Skeletal muscle cell (primary cell): Measurements from ENCODE around the gene SH2D4B.

ENCODE experiments used
- DNase-seq: peaks from one replicate; pipeline ENCODE4 v3.0.0-alpha.2; 2010; ENCODE audit warnings: low read depth
- H3K4me3 ChIP-seq: 2 replicates; pipeline ENCODE4 v1.5.1; 2011; ENCODE audit warnings: low read depth, mild to moderate bottlenecking, control low read depth, low read length, moderate library complexity

Gene SH2D4B

DNA sequence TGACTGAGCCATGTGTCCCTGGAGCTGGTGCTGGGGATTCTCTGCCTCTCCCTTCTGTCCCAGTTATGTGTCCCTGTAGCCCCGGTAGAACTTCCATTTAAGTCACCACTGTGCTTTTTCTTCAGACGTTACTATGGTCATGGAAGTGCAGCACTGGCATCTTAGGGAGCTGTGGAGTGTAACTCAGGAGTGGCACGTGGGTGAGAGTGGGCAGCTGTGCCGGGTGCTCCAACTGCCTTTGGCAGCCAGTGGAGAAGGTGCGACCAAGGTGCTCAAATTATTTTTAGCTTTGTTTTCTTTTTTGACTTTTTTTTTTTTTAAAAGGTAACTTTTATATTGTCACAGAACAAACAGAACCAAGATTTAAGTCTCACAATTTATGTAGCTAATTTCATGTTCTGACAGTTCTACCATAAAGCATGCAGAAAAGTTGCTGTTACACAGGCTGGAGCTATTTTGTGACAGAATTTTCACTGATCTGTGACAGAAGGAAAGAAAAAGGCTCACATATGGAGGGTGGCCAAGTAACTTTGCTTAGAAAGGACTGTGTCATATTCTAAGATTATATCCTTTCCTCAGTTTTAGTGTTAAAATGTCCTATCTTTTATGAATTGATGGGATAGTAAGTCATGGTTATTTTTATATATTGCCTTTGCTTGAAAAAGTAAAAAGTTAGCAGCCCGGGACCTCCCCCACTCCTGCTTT is 73.9 kb downstream of the SH2D4B start:
- no peak for DNase-seq

DNA sequence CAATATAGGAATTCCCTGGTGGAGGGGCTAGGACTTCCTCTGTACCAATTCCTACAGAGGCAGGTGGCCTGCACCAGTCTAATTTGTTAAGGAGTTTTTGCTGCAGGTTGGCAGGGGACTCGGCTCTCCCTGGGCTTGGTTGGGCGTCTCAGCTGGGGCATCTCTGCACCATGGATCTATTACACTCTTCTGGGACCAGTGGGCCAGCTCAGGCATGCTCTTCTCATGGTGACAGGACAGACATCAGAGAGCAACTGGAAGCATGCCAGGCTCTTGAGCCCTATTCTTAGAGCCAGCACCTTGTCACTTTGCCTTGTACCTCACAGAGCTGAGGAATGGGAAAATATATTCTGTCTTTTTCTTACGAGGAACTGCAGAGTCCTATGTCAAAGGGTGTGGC is 74.6 kb downstream of the SH2D4B start:
- H3K4me3 ChIP-seq: no peak overlapping the region
- DNase-seq: no peak

More for the DNA sequence above, 73.9 kb downstream of the SH2D4B start:
- H3K4me3 ChIP-seq: no peak overlapping the region

DNA sequence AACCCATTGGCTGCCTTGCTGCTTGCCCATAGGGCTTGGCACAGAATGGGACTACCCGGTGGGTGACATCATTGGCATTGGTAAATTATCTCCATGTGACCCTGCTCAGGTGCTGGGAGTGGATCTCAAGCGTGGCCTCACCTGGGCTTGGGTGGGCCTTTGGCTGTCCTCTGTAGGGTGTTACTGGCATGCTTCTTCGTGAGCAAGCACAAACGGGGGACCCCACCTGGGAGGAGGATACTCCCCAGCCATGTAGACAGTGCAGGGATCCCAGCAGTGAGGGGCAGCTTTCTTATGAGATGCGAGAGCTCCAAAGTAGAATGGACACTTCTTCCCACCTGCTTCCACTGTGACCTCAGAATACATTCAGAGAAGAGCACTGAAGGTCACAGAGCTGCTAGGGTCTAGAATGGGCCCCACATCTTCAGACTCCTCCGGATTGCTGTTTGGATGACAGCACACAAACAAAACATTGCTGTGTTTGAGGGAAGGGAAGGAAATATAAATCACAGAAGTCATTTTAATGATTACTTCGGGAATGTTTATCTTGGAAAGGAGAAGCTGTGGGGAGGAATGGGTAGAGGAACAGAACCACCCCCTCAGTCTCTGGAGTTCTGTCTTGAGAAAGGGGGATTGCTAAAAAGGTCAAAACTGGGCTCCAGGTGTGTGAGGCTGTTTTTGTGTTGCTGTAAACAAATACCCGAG is 75.9 kb downstream of the SH2D4B start:
- no peak for DNase-seq
- no peak overlapping the region for H3K4me3 ChIP-seq

DNA sequence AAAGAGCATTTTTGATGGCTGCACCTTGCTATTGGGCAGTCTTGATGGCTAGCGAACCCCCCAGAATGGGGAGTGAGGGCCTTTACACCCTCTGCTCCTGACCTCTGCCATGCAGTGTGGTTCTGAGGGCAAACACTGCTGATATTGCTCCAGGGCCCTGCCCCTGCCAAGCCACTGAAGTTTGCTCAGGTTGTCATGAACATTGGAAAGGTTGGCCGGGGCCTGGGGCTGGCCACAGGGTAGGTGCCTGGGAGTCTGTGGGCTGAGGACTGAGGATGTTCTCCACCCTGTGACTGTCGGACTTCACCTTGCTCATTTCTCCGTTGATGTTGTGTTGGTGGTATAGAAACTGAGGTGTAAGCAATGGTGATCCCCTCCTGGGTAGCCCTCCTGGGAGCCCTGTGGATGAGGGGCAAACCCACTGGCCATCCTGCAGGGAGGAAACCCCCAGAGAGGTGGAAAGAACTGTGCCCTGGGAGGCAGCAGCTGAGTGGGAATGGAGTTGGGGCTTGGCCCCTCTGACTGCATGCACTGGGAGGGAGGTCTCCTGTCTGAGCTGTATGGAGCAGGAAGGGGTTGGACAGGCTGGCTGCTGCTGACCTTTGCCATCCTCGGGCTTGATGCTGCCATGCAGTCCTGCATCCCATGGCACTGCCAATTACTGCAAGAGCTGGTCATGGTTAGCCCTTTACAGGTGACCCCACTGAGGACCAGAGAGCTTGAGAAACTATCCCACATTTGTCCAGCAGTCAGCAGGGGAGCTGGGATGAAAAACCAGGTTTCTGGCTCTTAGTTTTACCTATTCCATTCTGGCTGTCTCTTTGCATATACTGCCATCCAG is 77.1 kb downstream of the SH2D4B start:
- DNase-seq: no peak
- H3K4me3 ChIP-seq: no peak overlapping the region

DNA sequence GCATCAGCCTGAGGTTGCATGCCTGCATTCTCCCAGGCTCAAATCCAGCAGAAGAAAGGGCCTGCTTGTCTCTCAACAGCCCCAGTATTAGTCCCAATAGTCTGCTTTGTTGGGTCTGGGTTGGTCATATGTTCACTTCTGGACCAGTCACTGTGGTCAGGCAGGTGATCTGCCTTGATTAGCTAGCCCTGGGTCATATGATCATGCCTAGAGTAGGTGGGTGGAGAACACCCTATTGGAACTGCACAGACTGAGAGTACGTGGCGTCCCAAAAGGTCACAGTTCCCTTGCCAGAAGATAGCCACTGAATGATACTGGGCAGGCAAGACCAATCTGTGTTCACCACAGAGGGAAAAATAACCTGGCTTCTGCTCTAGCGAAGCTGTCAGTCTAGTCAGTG is 80.1 kb downstream of the SH2D4B start:
- no peak for DNase-seq
- H3K4me3 ChIP-seq: no peak overlapping the region

DNA sequence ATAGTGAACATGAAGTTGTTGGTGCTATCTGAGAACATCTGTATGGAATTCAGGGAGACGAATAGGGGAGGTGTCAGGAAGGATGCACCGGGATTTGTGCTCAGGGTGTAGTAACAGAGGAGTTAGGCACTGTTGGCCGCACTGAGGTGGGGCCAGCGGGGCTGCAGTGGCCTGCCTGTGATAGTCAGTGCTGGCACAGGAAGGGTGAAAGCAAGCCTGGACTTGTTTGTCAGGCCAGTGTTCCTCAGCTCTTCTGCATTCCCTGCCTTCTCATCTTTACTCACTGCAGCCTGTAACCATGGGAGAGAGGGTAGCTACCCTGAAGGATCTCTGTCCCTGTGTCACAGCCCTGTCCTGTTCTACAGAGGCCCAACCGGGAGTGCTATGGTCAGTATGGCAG is 81.3 kb downstream of the SH2D4B start:
- no peak overlapping the region for H3K4me3 ChIP-seq
- no peak for DNase-seq

DNA sequence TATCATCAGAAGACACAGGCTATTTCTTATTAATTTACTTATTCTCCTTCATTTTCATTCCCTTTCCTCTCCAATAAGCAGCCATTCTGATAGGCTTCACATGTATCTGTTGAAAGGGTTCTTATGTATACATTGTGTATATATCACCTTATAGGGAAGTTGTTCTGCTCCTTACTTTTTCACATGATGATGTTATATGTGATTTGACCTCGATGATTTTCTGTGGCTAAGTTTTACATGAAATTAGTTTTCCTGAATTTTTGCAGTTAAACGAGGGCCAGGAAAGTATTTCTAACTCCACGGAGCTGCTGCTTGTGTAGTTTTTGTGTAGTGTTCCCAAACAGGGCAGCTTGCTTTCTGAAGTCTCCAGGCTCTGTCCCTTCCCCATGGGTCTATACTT is 84.5 kb downstream of the SH2D4B start:
- no peak for DNase-seq
- no peak overlapping the region for H3K4me3 ChIP-seq

DNA sequence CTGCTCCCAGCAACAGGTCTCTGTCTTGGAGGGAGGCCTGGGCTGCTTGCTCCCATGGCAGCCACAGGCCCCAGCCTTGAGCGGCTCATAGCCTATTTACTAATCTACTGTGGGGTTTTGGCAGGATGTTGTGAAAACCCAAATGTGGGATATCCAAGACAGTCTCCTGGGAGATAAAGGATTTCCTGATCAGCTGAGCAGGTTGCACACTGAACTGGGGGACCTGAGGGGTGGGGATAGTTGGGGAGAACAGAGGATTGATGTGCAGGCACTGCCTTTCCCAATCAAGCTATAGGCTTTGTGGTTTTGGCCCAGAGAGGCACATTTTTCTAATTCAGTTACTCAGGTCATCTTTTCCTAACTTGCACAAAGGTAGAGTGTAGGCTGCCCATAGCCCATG is 92.6 kb downstream of the SH2D4B start:
- no peak overlapping the region for H3K4me3 ChIP-seq
- no peak for DNase-seq

DNA sequence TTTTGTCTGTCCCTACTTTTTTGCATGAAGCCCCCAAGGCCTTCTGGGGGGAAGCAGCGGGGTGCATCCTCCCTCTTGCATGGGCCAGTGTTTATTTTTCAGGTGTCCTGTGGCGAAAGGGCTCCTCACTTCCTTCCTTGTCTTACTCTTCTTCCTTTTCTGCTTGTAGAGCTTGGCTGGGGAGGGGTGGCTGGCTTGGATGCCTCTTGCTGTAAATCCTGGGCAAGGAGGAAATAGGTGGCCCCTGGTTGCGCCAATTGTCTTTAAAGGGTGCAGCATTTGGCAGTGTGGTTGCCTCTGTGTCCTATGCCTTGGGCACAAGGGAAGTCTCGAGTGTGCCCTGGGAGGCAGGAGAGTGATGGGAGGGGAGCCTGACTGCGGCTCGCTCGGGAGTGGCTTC is 95.0 kb downstream of the SH2D4B start:
- no peak for DNase-seq
- no peak overlapping the region for H3K4me3 ChIP-seq

DNA sequence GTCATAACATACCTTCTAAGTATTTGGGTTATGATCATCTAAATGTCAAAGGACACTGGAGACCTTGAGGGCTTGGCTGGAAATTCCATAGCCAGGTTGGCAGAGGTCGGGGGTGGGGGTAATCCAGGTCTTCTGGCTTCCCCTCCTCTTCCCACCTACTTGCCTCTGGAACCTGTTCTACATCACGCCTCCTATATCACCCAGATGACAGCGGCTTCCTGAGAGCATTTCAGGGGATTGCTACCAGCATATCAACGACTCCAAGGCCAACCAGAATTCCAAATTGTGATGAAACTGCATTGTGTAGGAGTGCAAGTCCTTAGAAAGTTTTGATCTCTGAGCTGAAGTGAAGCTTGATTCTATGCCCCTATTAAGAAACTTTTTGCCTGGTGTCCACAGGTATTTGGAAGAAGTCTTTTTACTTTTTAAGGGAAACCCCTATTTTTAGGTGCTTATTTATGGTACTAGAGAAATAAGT is 95.7 kb downstream of the SH2D4B start:
- no peak overlapping the region for H3K4me3 ChIP-seq

DNA sequence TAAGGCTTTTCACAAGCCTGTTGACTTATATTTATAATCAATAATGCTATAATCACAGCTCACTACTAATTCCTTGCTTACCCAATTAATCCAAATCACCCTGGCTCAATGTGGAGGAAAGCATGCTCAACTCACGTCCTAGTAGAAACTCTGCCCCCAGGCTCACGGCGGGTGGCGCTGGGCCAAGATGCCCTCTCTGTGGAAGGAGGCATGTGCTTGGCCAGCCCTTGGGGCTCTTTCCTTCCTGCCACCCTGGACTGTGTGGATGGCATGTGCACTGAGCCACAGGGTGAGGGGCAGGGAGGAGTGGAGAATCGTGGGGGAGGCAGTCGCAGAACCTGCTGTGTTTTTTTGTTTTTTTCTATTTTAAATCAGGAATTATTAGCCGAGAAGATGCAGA is 96.2 kb downstream of the SH2D4B start:
- DNase-seq: no peak
- no peak overlapping the region for H3K4me3 ChIP-seq

More for the DNA sequence above, 95.7 kb downstream of the SH2D4B start:
- DNase-seq: no peak

DNA sequence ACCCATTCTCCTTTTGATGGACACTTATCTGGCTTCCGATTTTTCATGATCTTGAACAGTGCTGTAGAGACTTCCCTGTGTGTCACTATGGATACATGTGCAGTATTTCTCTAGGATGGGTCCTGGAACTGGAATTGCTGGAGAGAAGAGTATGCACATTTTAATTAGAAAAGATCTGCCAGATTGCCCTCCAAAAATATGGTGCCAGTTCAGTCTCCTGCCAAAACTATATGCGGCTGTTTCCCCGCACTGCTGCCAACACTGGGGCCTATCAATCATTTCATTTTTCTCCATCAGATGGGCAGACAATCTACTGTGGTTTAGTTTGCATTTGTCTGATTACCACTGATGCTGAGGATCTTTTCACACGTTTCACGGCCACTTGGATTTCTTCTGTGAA is 105.0 kb downstream of the SH2D4B start:
- DNase-seq: no peak
- no peak overlapping the region for H3K4me3 ChIP-seq

DNA sequence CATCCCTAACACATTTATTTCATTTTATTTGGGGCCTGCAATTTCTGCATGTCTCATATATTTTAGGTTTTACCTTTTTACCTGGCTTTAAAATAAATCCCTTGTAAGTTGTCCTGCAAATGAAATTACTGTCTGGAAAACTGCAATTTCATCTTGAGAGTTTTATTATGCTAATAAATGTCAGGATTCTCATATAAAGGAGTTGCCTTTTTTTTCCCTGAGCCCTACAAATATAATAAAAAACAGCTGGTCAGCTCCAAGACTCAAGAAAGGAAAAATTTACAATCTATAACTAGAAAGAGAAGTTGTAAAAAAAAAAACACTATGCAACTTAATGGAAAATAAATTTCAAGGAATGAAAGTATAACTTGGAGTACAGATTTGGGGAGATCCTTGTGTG is 108.7 kb downstream of the SH2D4B start:
- DNase-seq: no peak
- H3K4me3 ChIP-seq: no peak overlapping the region

DNA sequence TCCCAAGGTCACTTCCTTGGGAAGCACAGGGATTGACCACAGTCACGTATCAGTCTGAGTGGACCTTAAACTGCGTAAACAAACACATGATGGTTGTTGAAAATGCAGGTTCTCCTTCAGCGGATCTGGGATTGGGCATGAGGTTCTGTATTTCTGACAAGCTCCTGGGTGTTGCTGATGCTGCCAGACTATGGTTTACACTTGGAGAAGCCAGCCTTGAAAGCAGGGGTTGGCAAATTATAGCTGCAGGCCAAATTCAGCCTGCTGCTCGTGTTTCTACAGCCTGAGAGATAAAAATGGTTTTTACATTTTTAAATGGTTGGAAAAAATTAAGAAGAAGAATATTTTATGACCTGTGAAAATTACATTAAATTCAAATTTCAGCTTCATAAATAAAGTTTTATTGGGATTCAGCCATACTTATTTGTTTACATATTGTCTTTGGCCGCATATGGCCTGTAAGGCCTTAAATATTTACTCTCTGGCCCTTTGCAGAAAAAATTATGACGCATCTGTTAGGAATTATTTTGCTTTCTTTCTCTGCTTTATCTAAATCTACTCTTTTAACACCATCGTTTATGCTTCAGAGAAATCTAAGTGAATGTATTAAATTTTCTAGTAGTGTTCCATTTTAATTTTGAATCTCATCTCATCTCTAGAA is 109.6 kb downstream of the SH2D4B start:
- no peak for DNase-seq
- no peak overlapping the region for H3K4me3 ChIP-seq

DNA sequence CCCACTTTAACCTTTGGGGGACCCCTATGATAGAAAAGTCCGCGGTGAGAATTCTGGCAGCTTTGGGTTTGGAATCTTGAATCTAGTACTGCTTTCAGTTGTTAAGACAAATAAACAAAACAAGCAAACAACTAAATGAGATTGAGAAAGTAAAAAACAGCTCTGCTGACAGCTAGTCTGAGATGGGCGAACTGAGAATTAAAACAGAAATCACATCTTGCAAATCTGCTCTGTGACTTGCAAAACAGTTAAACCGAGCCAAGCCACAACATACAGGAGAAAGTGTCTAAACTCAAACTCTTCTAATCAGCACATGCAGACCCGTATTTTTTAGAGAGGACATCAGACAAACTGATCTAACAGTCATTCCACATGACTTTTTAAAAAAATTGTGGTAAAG is 110.4 kb downstream of the SH2D4B start:
- H3K4me3 ChIP-seq: no peak overlapping the region
- no peak for DNase-seq

DNA sequence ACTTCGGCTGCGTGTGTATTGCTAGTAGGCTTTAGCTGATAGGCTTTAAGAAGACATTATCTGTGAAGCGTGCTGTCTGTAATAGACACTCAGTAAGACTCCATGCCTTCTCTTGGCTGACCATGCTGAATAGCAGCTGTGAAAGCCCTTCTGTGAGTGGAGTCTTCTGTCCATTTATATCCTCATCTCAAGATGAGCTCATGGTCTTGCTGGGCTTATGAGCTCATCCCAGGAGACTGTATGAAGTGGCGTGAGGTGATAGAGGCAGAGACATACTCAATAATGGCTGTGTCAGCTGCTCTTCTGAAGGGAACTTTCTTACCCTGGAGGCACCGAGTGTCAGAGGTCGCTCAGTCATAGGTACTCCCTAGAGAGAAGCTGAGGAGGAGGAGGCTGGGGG is 111.5 kb downstream of the SH2D4B start:
- no peak overlapping the region for H3K4me3 ChIP-seq
- DNase-seq: no peak

DNA sequence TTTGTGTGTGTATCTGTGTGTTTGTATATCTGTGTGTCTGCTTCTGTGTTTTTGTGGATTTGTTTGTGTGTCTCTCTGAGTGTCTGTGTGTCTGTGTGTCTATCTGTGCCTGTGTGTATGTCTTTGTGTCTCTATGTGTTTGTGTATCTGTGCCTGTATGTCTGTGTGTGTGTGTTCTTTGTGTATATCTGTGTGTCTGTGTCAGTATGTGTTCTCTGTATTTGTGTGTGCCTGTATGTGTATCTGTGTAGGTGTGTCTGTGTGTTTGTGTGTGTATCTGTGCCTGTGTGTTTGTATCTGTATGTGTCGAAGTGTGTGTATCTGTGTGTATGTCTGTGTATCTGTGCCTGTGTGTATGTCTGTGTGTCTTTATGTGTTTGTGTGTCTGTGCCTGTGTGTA is 118.2 kb downstream of the SH2D4B start:
- H3K4me3 ChIP-seq: no peak overlapping the region
- DNase-seq: no peak

DNA sequence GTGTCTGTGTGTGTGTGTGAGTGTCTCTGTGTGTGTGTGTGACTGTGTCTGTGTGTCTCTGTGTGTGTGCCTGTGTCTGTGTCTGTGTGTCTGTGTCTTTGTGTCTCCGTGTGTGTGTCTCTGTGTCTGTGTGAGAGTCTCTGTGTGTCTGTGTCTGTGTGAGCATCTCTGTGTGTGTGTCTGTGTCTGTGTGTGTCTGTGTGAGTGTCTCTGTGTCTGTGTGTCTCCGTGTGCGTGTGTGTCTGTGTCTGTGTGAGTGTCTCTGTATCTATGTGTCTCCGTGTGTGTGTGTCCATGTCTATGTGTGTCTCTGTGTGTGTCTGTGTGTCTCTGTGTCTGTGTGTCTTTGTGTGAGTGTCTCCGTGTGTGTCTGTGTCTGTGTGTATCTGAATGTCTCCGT is 120.4 kb downstream of the SH2D4B start:
- no peak overlapping the region for H3K4me3 ChIP-seq
- no peak for DNase-seq

DNA sequence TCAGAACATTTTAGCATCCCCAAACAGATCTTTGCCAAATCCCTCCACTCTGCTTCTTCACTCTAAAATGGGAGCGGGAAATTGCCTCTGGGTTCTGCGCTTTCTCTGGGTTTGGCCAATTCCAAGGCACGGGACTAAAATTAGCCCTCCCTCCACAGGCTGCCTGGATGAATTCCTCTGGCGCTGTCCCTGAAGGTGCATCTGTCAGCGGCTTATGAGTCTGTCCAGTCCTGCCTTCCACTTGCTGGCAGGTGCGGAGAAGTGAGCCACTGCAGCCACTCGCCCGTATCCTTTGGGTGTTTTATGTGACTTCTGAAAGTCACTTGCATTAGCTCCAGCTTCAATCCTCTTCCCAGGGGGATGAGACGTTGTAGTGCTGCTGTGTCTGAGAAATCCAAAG is 121.6 kb downstream of the SH2D4B start:
- DNase-seq: no peak
- H3K4me3 ChIP-seq: no peak overlapping the region

DNA sequence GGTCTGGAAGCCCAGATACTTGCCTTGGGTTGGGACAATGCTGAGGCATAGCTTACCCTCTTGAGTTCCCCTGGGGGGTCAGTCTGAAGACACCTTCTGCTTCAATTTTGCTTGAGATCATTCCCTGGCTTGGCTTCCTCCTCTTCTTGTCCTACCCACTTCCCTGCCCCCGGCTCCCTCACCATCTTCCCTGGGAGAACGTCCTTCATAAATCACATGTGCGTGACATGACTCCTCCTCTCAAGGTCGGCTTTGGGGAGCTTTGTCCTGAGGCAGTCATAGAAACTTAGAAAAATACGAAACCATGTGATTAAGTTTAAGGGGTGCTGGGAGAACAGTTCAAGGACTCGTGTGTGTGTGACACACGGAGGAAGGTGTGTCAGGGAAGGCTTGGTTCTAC is 122.6 kb downstream of the SH2D4B start:
- no peak for DNase-seq
- no peak overlapping the region for H3K4me3 ChIP-seq
